ENCODE data around the gene KANK3.

DNA sequence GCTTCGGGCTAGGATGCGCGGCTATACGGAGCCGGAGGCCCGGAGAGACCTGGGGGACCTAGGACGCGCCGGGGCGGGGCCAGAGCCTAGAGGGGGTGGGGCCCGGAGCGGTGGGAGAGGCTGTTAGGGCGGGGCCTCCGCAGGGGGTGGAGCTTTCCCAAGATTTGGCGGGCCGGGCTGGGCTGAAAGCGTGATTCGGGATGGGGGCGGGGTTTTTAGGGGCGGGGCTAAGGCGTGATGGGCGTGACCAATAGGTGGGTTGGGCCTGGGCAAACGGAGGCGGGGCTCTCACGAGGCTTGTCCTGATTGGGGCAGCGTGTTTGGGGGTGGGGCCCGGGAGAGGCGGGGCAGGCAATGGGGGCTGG lies 47.5 kb upstream of the KANK3 start:
- no peak for TF ChIP-seq POLR2AphosphoS5 (IDR thresholded peaks at IDR 0.05)
- TF ChIP-seq POLR2A (IDR thresholded peaks at IDR 0.05), result no peak
